Pulmonary artery endothelial cell (primary cell): ENCODE data around the gene ODF4. TPM values are rescaled to one million over a fixed set of nuclear protein-coding genes. Genes with fewer than 3 reads are reported as not detected.

ENCODE experiments used
- DNase-seq: peaks from one replicate; pipeline ENCODE4 v3.0.0-alpha.2; 2011; ENCODE audit warnings: low read depth, low spot score
- total RNA-seq: library from RNA; depleted of rRNA; stranded (reverse); fragments of >200 nt; gene quantifications from 2 replicates; pipeline ENCODE4 v1.2.3, GENCODE V29; 2014

The ODF4 gene, protein sequence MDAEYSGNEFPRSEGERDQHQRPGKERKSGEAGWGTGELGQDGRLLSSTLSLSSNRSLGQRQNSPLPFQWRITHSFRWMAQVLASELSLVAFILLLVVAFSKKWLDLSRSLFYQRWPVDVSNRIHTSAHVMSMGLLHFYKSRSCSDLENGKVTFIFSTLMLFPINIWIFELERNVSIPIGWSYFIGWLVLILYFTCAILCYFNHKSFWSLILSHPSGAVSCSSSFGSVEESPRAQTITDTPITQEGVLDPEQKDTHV
- total RNA-seq = not detected in 2 replicates

DNA sequence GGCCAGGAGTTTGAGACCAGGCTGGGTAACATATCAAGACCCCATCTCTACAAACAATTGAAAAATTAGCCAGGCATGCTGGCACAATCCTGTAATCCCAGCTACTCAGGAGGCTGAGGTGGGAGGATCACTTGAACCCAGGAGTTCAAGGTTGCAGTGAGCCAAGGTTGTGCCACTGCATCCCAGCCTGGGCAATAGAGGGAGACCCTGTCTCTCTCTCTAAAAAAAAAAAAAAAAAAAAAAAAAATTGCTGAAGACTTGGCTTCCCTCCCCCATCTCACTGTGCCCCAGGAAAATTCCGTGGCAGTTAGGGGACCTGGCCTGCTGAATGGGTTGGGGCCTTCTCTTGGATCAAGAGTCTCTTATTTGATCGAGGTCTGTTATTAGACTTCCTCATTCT is at the start of gene ODF4:
Gene ODF4, plus strand, starts transcription at position 301 of the 400 bp plus-strand sequence. CDS start 212 bp downstream, outside the sequence.
- DNase-seq = no peak

DNA sequence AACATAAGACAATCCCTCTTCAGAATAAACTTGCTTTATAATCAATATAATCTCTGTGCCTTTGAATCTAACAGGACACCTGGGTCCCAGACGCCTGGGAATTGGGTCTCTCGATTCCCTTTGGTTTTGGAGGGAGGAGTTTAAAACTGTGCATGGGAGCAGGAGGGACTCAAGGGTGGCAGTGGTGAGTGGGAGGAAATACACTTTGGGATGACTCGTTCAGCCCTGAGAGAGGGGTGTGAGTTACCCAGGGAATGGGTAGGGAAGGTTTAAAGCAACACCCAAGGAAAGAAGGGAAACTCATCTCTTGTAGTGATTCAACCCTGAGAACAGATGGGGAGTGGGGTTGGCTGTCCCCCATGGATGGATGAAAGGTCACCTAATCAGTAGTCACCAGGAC is 49.6 kb upstream of the ODF4 start:
- DNase-seq = no peak

DNA sequence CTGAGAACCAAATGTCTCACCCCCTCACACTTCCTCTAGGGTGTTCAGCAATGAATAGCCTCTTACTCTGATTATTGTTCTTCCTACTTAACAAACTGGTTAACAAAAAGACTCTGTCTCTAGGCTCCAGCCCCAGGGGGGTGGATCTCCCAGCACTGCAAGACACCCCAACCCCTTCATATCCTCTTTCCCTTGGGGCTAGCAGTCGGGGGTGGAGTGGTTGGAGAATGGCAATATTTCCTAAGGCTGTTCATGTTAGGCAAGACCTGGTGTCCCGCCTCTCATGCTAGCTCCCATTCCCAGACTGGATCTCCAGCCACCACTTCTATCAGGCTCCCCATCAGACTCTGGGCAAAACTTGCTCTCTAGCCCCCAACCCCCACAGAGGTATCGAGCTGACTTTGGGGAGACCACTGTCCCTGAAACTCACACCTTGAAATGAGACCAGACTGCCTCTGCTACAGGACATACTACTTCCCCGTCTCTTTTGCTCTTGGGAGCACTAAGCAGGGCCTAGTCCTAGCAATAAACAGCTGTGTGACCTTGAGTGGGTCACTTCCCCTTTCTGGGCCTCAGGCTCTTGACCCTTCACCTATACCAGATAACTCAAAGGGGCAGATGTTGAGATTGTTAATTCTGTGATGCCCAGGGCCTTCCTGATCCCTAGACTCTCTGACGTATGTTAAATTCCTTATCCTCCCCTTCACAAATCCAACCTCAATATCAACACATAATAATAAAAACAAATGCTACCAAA is 46.8 kb upstream of the ODF4 start:
- DNase-seq = no peak

DNA sequence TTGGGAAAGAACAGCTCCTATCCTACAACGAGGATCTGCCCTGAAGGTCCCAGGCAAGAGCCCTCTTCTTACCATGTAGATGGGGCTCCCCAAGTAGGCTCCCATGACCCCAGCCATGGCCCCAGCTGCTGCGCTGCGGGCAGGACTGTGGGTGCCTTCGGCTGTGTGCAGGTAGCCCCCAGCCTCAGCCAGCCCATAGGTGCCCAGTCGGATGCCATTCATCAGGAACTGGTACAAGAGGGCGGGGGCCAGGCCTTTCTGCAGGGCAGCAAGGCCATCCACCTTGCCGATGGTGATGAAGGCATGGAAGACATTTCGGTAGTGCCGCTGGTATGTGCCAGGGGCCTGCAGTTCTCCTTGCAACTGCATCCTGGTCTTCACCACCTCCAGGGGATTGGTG is 45.3 kb upstream of the ODF4 start:
- DNase-seq = no peak

DNA sequence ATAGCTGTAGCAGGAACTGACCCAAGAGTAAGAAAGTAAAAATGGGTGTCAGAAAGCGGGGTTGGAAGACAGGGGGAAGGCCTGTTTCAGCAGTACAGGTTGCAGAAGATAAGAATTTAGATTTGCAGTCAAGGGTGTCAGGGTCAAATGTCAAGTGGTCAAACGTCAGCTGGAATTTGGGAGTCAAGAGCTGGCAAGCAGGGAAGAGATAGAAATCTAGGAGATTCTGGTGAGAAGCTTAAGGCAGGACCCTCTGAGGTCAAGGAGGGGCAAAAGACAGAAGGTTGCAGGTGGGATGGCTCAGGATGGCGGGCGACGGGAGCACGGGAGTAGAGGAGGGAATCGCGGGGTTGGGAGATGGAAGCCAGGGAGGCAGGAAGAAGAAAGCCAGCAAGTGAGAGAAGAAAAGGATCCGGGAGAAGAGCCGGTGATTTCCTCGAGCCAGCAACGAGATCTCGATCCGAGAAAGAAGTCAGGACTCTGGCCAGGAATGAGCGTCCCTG is 44.8 kb upstream of the ODF4 start:
- no peak for DNase-seq

DNA sequence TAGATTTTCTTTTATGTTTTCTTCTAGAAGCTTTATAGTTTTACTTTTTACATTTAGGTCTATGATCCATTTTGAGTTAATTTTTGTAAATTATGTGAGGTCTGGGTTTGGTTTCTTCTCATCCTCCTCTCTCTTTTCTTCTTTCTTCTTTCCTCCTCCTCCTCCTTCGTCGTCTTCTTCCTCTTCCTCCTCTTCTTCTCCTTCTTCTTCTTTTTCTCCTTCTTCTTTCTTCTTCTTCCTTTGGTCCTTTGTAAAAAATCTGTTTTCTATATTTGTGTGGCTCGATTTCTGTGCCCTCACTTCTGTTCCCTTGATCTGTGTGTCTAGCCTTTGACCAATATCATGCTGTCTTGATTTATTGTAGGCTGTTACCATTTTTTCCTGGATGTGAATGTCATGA is 39.4 kb upstream of the ODF4 start:
- DNase-seq = no peak

DNA sequence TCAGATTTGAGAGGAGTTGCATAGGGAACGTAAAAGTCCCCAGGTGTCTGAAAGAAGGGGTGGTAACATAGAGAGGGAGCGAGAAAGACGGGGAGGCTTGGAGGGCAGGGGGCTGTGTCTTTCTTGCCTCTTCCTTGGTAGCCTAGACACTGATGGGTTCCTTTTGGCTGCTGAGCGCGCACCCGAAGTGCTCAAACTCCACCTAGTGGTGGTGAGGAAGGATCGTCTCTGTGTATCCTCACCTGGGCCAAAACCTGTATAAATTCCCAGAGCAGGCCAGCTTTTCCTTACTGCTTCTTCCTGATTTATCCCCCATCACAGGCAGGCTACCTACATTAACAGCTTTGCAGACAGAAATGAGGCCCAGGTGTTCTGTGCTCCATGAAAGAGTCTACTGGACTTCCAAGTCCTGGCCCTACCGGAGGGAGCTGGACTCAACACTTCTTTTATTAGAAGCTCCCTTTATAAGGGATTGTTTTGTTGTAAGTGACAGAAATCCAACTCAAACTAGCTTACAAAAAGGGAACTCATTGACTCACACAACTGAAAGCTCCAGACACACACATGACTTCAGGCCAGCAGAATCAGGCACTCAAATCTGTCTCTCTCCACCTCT is 38.9 kb upstream of the ODF4 start:
- no peak for DNase-seq

DNA sequence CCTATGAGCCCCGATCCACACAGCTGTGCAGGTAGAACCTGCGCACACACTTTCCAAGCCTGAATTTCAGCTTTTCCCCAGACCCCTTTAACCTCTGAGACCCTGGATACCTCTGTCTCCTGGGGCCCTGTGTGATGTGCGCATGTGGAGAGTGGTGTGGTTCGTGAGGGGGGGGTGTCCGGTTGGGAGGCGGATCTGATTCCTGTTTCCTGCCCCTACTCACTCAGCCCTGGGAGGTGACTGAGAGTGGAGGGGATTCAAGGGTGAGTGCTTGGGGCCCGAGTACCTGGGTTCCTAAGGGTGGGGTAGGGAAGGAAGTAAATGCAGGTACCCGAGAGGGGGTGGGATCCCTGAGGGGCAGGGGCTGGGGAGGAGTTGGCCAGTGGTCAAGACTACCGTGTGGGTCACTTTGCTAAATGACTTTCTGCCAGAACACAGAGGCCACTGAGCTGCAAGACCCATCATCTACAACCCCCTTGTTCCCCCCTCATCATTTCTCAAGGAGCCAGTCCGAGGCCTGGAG is 29.0 kb upstream of the ODF4 start:
- DNase-seq = no peak

DNA sequence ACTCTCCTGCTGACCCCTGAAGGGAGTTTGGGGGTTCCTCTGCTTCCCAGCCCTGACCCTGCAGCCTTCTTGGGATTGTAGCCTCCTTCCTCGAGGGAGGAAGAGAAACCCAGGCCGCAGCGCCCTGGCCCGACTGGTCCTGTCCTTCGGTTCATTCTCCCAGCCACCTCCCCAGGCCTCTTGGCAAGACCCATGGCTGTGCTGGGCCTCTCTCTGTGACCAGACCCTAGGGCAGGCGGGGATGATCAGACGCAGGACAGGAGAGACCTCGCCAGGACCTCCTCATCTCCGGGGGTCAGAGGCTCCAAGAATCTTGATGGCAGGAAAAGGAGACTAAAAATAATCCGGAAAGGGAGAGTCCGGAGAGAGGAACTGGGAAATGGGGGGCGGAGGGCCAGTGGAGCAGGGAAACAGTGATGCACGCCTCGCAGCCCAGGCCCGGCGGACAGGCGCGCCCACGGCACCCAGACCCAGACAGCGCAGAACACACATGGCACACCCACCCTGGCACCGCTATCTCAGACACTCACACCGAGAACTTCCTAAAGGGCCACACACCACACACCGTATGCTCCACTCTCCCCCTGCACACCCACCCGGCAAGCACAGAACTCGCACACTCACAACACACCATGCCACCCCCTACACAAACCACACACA is 28.4 kb upstream of the ODF4 start:
- DNase-seq = no peak

DNA sequence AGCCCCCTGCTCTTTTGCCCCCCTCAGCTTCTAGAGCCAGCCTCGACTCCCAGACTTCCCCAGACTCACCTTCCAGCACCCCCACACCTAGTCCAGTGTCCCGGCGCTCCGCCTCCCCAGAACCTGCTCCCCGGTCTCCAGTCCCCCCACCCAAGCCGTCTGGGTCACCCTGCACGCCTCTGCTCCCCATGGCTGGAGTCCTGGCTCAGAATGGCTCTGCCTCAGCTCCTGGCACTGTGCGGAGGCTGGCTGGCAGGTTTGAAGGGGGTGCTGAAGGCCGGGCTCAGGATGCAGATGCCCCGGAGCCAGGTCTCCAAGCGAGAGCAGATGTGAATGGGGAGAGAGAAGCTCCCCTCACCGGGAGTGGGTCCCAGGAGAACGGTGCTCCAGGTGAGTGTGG is 27.4 kb upstream of the ODF4 start:
- no peak for DNase-seq

DNA sequence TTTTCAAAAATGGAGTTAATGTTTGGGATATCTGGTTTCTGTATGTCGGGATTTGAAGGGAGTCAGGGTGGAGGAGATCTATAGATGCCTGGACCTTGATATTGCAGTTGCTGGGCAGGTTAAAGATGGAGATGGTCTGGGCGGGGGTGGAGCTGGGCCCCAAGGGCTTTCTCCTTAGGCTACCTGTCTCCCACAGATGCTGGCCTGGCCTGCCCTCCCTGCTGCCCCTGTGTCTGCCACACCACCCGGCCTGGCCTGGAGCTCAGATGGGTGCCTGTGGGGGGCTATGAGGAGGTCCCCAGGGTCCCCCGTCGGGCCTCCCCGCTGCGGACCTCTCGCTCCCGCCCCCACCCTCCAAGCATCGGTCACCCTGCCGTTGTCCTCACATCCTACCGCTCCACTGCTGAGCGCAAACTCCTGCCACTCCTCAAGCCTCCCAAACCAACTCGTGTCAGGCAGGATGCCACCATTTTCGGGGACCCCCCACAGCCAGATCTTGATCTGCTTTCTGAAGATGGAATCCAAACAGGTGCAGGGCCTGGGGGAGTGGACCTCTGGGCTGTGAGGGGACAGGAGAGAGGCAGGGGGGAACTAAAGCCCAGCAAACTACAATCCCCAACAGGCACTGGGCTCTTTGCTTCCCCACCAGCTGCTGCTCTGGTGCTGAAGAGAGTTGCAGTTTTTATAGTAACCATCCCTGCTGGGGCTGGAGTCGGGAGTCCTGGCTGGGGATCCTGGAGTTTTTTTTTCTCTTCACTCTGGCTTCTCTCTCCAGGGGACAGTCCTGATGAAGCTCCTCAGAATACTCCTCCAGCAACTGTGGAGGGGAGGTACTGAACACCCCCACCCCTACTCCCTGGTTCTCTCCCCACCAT is 26.7 kb upstream of the ODF4 start:
- no peak for DNase-seq

DNA sequence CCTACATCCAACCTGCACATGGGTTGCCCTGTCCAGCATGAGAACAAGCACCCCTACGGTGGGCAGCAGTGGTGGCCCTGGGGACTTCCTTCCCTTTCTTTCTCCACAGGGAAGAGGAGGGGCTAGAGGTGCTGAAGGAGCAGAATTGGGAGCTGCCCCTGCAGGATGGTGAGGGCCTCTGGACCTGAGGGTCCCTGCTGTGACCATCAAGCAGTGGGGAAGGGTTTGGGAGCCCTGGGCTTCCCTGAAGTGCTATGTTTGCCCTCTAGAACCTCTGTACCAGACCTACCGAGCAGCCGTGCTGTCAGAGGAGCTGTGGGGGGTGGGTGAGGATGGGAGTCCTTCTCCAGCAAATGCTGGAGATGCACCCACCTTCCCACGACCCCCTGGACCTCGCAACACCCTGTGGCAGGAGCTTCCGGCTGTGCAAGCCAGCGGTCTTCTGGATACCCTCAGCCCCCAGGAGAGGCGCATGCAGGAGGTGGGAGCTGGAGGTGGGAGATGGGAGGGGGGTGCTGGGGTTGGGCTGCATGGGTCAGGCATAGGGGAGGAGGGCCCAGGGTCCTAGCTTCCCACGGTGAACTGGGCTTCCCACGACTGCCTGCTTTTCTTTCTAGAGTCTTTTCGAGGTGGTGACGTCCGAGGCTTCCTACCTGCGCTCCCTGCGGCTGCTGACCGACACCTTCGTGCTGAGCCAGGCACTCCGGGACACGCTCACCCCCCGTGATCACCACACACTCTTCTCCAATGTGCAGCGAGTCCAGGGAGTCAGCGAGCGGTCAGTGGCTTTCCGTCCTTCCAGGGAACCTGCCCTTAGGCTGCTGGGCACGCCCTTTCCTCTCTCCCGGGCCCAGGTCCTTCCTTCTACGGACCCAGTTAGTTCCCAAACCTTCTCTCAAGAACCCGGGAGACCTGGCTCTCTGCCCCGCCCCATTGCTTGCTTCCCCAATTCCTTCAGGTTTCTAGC is 24.6 kb upstream of the ODF4 start:
- DNase-seq = no peak

DNA sequence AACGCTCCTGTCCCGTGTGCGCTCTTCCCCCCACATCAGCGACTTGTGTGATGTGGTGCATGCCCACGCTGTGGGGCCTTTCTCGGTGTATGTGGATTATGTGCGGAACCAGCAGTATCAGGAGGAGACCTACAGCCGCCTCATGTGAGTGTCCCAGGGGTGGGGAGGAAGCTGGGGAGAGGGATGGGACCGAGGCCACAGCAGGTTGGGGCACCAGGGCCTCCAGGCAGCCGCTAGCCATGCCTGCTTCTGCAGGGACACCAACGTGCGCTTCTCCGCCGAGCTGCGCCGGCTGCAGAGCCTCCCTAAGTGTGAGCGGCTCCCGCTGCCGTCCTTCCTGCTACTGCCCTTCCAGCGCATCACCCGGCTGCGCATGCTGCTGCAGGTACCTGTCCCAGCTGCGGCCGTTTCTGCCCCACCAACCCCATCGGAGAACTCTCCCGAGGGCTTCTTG is 23.8 kb upstream of the ODF4 start:
- DNase-seq = no peak

DNA sequence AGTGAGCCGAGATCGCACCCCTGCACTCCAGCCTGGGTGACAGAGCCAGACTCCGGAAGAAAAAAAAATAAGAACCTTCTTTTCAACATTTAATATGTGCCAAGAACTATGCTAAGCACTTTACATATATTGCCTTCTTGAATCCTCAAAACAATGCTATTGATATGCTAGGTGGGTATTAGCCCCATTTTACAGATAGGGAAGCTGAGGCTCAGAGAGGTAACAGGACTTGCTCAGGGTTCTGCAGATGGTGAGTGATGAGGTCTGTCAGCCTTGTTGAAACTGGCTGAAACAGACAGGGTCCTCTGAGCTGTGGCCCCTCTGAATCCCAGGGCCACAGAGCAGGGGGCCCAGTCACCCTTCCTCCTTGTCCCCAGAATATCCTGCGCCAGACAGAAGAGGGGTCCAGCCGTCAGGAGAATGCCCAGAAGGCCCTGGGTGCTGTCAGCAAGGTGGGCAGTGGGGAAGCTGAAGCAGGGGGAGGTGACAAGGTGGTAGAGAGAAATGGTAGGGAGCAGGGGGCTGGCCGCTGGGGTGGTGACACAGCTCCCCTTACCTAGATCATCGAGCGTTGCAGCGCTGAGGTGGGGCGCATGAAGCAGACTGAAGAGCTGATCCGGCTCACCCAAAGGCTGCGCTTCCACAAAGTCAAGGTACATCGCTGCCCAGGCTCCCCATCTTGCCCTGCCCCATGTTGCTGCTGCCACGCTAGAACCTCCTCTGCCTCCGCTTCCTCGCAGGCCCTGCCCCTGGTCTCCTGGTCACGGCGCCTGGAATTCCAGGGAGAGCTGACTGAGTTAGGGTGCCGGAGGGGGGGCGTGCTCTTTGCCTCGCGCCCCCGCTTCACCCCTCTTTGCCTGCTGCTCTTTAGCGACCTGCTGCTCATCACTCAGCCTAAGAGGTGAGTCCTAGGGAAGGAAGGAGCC is 21.4 kb upstream of the ODF4 start:
- no peak for DNase-seq

DNA sequence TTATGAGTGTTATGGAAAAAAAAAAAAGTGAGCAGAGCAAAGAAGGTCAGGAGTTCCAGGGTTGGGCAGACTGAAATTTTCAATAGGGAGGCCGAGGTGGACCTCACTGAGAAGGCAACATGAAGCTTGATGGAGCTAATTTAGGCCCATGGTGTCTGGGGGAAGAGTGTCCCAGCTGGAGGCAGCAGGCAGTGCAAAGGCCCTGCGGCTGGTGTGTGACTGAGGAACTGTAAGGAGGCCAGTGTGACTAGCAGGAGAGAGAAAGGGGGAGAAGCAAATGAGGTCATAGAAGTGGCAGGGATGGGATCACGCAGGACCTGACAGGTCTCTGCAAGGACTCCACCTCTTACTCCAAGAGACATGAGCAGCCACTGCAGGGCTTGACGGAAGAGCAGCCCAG is 19.4 kb upstream of the ODF4 start:
- DNase-seq = no peak

DNA sequence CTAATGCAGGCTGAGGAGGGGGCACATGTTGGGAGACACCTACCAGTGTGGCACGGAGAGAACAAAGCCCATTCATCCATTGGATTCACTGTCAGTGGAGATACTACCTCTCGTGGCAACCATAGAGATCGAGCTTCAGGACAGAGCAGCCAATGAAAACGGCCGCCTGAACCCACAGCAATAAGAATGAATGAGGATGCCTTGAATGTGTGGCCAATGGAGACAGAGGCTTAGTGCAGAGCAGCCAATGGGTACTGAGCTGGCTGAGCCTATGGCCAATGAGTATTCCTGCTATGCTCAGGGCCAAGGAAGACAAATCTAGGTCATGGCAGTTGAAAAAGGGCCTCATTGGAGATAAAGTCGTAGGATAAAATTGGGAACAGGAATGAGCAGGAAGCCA is 18.6 kb upstream of the ODF4 start:
- DNase-seq = no peak

DNA sequence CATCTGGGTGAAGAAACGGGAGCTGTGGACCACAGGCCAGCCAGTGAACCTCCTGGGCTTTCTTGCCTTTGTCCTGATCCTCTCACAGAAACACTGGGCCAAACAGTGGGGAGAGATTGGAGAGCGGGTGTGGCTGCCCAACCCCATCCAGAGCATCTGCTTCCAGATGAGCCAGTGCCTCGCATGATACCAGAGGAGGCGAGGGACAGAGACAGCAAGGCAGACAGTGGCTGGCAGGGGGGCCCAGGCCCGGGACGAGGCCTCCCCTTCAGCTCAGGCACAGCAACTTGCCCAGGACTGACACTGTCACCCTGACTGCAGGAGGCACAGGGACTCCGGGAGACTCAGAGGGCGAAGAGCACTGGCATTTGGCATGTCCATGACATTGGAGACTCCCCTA is 17.6 kb upstream of the ODF4 start:
- DNase-seq = no peak

DNA sequence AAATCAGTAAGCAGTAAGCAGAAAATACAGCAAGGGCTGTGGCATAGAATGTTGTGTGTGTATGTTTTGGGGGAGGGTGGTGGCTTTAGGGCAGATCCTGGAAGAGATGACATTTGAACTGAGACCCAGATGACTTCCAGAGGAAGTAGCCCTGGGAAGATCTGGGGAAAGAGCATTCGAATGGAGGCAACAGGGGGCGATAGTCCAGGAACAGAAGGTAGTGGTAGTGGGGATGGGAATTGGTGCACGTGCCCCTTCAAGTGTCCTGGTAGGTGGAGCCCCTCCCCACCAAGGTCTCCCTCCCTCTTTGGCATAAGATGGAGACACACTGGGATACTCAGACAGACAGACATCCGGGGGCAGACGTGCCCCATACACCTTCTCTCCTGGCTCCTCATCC is 15.5 kb upstream of the ODF4 start:
- DNase-seq = no peak
